T47D (cell line): Measurements from ENCODE around the gene RFX3.

Source experiments
- DNase-seq, 2 experiments: peaks; one replicate each; pipeline versions ENCODE4 v3.0.0 to v3.0.0-alpha.2; 2011 to 2012; ENCODE audit warnings: low read depth in 1 of 2, low spot score in 1 of 2
- JUND ChIP-seq: IDR thresholded peaks from 2 replicates; pipeline ENCODE4 v1.6.1; 2012; ENCODE audit warnings: low read depth
- in situ Hi-C: cut with HindIII; loops from 2 replicates; pipeline ENCODE4 v1.10.0; 2016; ENCODE audit warnings: low sequenced_read_pairs, low pct_unique_long_range_greater_than_20kb

The RFX3 gene

DNA sequence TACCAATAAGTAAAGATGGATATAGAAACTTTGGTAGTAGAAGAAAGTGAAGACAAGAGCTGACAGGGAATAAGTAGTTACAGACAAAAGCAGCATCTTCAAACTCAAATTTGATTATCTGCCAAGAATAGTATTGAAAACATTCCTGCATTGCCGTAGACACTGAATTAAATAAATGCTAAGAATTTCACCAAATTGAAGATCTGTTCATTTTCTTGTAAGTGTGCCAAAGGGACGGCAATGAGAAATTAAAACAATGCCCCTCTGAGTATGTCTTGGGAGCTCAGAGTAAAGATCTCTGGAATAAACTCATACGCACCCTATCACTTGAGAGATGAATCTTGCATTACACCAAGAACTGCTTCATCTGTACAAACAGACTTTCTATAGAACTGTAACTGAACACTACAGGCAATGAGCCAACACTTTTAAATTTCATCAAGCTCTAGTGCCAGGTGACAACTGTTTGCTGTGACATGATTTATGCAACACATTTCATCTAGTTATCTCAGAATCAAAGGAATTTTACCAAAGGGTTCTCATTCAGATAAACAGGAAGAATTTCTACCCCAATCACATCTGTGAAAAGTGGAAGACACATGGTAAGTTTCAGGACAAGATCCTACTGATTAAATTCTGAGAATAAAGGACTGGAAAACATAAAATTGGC is 66.9 kb downstream of the RFX3 start:
- no peak for TF ChIP-seq JUND
- DNase-seq = peak in 1 of 2 experiments; percentile 11
- in situ Hi-C loops = no loop called here

GRCh38 chr9:3457175-3457574 is 68.6 kb downstream of the RFX3 start:
- no peak for DNase-seq
- in situ Hi-C loops = no loop called here
- TF ChIP-seq JUND = no peak

GRCh38 chr9:3455717-3456116 is 70.1 kb downstream of the RFX3 start:
- TF ChIP-seq JUND = no peak
- in situ Hi-C loops = no loop called here
- peak in 1 of 2 experiments; percentile 29 for DNase-seq

GRCh38 chr9:3455094-3455493 is 70.7 kb downstream of the RFX3 start:
- no peak for TF ChIP-seq JUND
- in situ Hi-C loops = no loop called here
- DNase-seq = no peak

DNA sequence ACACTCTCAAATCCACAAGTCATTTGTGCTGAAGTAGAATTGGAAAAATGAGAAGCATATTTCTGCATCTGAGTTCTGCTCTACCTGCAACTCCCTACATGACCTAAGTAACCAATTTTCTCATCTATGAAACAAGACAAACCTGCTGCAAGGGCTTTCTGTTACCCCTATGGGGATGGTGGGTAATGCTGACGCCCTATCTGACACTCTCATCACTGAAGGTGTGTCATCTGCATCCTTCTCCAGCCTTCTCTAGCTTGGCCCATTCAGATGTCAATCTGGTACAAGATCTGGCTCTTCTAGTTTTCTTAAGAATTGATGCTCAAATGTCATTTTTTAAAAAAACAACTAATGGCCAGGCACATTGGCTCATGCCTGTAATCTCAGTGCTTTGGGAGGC is 73.8 kb downstream of the RFX3 start:
- DNase-seq = no peak
- in situ Hi-C loops = no loop called here
- no peak for TF ChIP-seq JUND

DNA sequence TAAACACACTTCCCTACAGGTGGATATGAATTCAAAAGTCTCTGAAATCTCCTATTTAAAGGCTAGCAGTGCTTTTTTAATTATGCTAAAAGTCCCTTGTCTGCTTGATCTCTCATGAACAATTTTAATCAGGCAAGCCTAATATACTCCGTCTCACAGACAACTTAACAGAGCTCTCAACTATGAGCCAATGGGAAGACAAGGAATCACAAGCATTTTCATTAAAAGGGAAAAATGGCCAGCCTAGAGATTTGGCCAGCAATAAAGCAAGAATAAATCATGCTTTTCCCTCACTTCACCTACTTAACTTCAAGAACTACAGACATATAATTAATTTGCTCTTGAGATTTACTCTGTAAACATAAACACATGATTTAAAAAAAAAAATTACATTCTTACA is 78.0 kb downstream of the RFX3 start:
- in situ Hi-C loops = no loop called here
- DNase-seq = no peak
- TF ChIP-seq JUND = no peak

DNA sequence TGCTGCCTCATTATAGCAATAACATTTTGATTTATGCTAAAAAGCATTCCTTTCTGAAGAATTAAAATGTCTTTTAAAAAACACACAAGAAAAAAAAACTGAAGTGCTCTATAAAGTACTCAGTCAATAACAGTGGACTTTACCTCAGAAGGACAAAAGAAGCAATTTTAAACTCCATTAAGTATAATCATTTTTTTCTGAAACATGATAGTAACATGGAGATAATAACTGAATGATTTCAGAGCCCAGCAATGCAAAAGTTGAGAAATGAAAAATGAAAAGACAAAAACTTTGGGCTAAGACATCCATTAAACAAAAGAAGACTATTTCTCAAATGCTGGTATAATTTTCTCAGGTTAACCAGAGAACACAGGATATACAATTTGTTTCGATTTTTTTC is 78.7 kb downstream of the RFX3 start:
- TF ChIP-seq JUND = no peak
- in situ Hi-C loops = no loop called here
- no peak for DNase-seq

DNA sequence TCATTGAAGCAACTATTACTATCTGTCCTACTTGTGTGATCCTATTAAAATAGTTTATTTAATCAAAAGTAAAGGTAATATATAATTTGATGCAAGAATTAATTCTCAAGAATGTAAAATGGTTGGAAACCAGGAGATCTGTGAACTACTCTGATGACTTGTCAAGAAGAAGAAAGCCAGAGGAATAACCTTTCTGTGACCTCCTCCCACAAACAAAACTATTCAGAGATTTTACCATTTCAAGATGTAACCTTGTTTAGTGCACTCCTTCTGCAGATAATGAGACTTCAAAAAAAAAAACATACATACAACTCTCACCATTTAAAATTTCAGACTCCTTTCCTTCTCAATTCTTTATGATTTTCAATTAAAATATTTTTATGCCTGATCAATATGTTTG is 79.5 kb downstream of the RFX3 start:
- in situ Hi-C loops = no loop called here
- TF ChIP-seq JUND = no peak
- no peak for DNase-seq

GRCh38 chr9:3444016-3444415 is 81.8 kb downstream of the RFX3 start:
- in situ Hi-C loops = no loop called here
- DNase-seq = no peak
- no peak for TF ChIP-seq JUND

- TF ChIP-seq JUND = no peak
- in situ Hi-C loops = no loop called here
- peak; percentile 7 to 70 for DNase-seq
Observed at GRCh38 chr9:3441197-3441816, 84.5 kb downstream of the RFX3 start.

GRCh38 chr9:3436629-3437420 is 89.0 kb downstream of the RFX3 start:
- TF ChIP-seq JUND = no peak
- DNase-seq = no peak
- in situ Hi-C loops = no loop called here

- in situ Hi-C loops = no loop called here
- no peak for TF ChIP-seq JUND
- no peak for DNase-seq
Observed at GRCh38 chr9:3435732-3436131, 90.1 kb downstream of the RFX3 start.

DNA sequence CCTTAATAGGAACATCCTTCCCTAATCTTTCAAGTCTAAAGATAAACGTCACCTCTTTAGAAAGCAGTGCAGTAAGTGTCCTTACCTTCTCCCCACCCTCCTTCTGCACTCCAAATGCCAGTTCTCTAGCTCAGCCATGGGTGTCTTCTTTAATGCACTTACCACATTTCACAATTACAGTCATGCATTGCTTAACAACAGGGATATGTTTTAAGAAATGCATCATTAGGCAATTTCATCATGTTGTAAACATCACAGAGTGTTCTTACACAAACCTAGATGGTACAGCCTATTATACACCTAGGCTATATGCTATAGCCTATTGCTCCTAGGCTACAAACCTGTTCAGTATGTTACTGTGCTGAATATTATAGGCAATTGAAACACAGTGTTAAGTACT is 91.2 kb downstream of the RFX3 start:
- no peak for TF ChIP-seq JUND
- DNase-seq = no peak
- in situ Hi-C loops = no loop called here
